IMR-90 (cell line): ENCODE results near the gene MAFG. TPM values are rescaled to one million over a fixed set of nuclear protein-coding genes. Genes with fewer than 3 reads are reported as not detected.

ENCODE experiments used
- ATAC-seq: fragments of 200-7000 bp; cut with Tn5 transposase; 2 replicates; pipeline ENCODE4 v1.9.1; 2020; ENCODE audit warnings: low read depth, mild to moderate bottlenecking, moderate library complexity
- BruUV-seq: library from RNA; stranded (reverse); fragments of 400-500 nt; replicated peaks from 2 replicates; lab custom pipeline; 2021; lab: Mats Ljungman, UMichigan
- CTCF ChIA-PET: fragments of 300-600 bp; formaldehyde crosslinking; extraction: SDS; loops from one replicate; lab custom pipeline; 2021; ENCODE audit warnings: antibody characterized with exemption; lab: Yijun Ruan, JAX
- POLR2A ChIA-PET: fragments of 300-600 bp; sonication (Branson Sonifier 250); formaldehyde crosslinking; loops from one replicate; lab custom pipeline; 2022; ENCODE audit warnings: antibody characterized with exemption; ENCODE audit not compliant: unreplicated experiment; lab: Charles Lee
- DNase-seq: peaks from one replicate; pipeline ENCODE4 v3.0.0; 2013
- H2AFZ ChIP-seq: replicated peaks from 2 replicates; pipeline ENCODE3; 2013; ENCODE audit warnings: low read length, mild to moderate bottlenecking; ENCODE audit not compliant: poor library complexity
- H2AK5ac ChIP-seq: 2 replicates; pipeline ENCODE4 v1.6.1; 2013; ENCODE audit warnings: low read depth, low read length, inconsistent platforms
- H2AK9ac ChIP-seq: replicated peaks from 2 replicates; pipeline ENCODE3; 2013; ENCODE audit warnings: mild to moderate bottlenecking, low read depth, low read length, moderate library complexity; ENCODE audit not compliant: poor library complexity
- H2BK120ac ChIP-seq: 2 replicates; pipeline ENCODE4 v1.6.1; 2013; ENCODE audit warnings: low read depth, low read length, inconsistent platforms
- H2BK15ac ChIP-seq: 3 replicates; pipeline ENCODE4 v1.6.1; 2013; ENCODE audit warnings: low read depth, low read length, inconsistent platforms
- H2BK20ac ChIP-seq: 2 replicates; pipeline ENCODE4 v1.6.1; 2013; ENCODE audit warnings: low read depth, mild to moderate bottlenecking, inconsistent platforms, low read length, moderate library complexity
- H2BK5ac ChIP-seq: 2 replicates; pipeline ENCODE4 v1.6.1; 2013; ENCODE audit warnings: mild to moderate bottlenecking, low read depth, low read length, inconsistent platforms; ENCODE audit not compliant: poor library complexity, severe bottlenecking
- H3K14ac ChIP-seq: replicated peaks from 2 replicates; pipeline ENCODE4 v1.6.1; 2013; ENCODE audit warnings: low read depth, low read length, inconsistent platforms
- H3K18ac ChIP-seq: 2 replicates; pipeline ENCODE4 v1.6.1; 2013; ENCODE audit warnings: low read depth, low read length, control low read depth
- H3K23ac ChIP-seq: 2 replicates; pipeline ENCODE4 v1.6.1; 2013; ENCODE audit warnings: low read depth, low read length, inconsistent platforms
- H3K27ac ChIP-seq: 2 replicates; pipeline ENCODE4 v1.5.1; 2013; ENCODE audit warnings: mild to moderate bottlenecking, control low read depth, low read length; ENCODE audit not compliant: insufficient read depth
- H3K27me3 ChIP-seq: 2 replicates; pipeline ENCODE4 v1.6.1; 2013; ENCODE audit warnings: low read length; ENCODE audit not compliant: control insufficient read depth, insufficient read depth
- H3K36me3 ChIP-seq: 2 replicates; pipeline ENCODE4 v1.6.1; 2013; ENCODE audit warnings: low read length, mixed read lengths; ENCODE audit not compliant: control insufficient read depth, insufficient read depth
- H3K4ac ChIP-seq: 2 replicates; pipeline ENCODE4 v1.6.1; 2013; ENCODE audit warnings: low read depth, low read length, inconsistent platforms
- H3K4me1 ChIP-seq: 2 replicates; pipeline ENCODE4 v1.6.1; 2013; ENCODE audit warnings: low read length, mixed read lengths; ENCODE audit not compliant: control insufficient read depth, insufficient read depth
- H3K4me2 ChIP-seq: 2 replicates; pipeline ENCODE4 v1.6.1; 2013; ENCODE audit warnings: low read depth, mild to moderate bottlenecking, control low read depth, low read length, moderate library complexity
- H3K4me3 ChIP-seq: 2 replicates; pipeline ENCODE4 v1.5.1; 2013; ENCODE audit warnings: low read depth, mild to moderate bottlenecking, control low read depth, low read length, moderate library complexity; ENCODE audit not compliant: insufficient read depth
- H3K56ac ChIP-seq: 2 replicates; pipeline ENCODE4 v1.6.1; 2013; ENCODE audit warnings: low read length, inconsistent platforms; ENCODE audit not compliant: insufficient read depth; ENCODE audit errors: extremely low read depth
- H3K79me1 ChIP-seq, 2 experiments: 2 replicates each; pipeline ENCODE4 v1.6.1; 2013; ENCODE audit warnings: low read length in 2 of 2, inconsistent platforms in 1 of 2, low read depth in 1 of 2
- H3K9ac ChIP-seq: 2 replicates; pipeline ENCODE4 v1.6.1; 2013; ENCODE audit warnings: low read depth, low read length, control low read depth
- H3K9me1 ChIP-seq: 2 replicates; pipeline ENCODE4 v1.6.1; 2013; ENCODE audit warnings: low read length, inconsistent platforms; ENCODE audit not compliant: insufficient read depth
- H3K9me3 ChIP-seq: 2 replicates; pipeline ENCODE4 v1.6.1; 2013; ENCODE audit warnings: low read length; ENCODE audit not compliant: control insufficient read depth, insufficient read depth
- H4K20me1 ChIP-seq: 2 replicates; pipeline ENCODE4 v1.6.1; 2013; ENCODE audit warnings: low read length, inconsistent platforms; ENCODE audit not compliant: insufficient read depth
- H4K5ac ChIP-seq: 2 replicates; pipeline ENCODE4 v1.6.1; 2013; ENCODE audit warnings: mild to moderate bottlenecking, low read depth, low read length, control low read depth
- H4K8ac ChIP-seq, 2 experiments: 2 replicates each; pipeline ENCODE4 v1.6.1; 2013; ENCODE audit warnings: low read depth in 2 of 2, low read length in 2 of 2, control low read depth in 1 of 2, inconsistent platforms in 1 of 2
- H4K91ac ChIP-seq: 2 replicates; pipeline ENCODE4 v1.6.1; 2013; ENCODE audit warnings: low read depth, low read length, inconsistent platforms; ENCODE audit not compliant: insufficient read depth
- CEBPB ChIP-seq: IDR thresholded peaks from 2 replicates; pipeline ENCODE4 v1.6.1; 2012; ENCODE audit warnings: low read depth, low read length, improper control_type of control experiment
- MAZ ChIP-seq: IDR thresholded peaks from 2 replicates; pipeline ENCODE4 v1.6.1; 2012; ENCODE audit warnings: low read depth, mild to moderate bottlenecking, low read length, improper control_type of control experiment, moderate library complexity, borderline replicate concordance
- RAD21 ChIP-seq: IDR thresholded peaks from 2 replicates; pipeline ENCODE4 v1.6.1; 2012; ENCODE audit warnings: low read length, improper control_type of control experiment
- RFX5 ChIP-seq: IDR thresholded peaks from 2 replicates; pipeline ENCODE4 v1.8.0; 2012; ENCODE audit warnings: low read depth, mild to moderate bottlenecking, low read length, moderate library complexity
- WGBS, 2 experiments: methylation state at CpG; one replicate each; pipeline versions ENCODE4 v1.1.5 to v1.1.7; 2013; ENCODE audit warnings: missing lambda C conversion rate in 2 of 2; ENCODE audit not compliant: insufficient read length in 1 of 2; ENCODE audit errors: extremely low coverage in 2 of 2; 5-methylcytosine and 5-hydroxymethylcytosine counted together
- dilution Hi-C: fragments of 300-500 bp; cut with HindIII; formaldehyde crosslinking; loops from one replicate; pipeline ENCODE4 v1.14.3; 2018; ENCODE audit warnings: low sequenced_read_pairs; ENCODE audit not compliant: unreplicated experiment
- in situ Hi-C: fragments of 300-500 bp; cut with MboI; formaldehyde crosslinking; loops from 3 replicates; pipeline ENCODE4 v1.14.3; 2019; ENCODE audit warnings: low sequenced_read_pairs, inconsistent platforms, mixed read lengths
- intact Hi-C: fragments of 100-400 bp; cut with micrococcal nuclease; formaldehyde crosslinking; loops from 2 replicates; pipeline ENCODE4 v1.10.0; 2022
- polyA plus RNA-seq, 3 experiments: library from polyadenylated mRNA; depleted of rRNA; stranded (reverse); fragments of >200 nt; gene quantifications; 2 replicates each; pipeline ENCODE4 v1.2.3, GENCODE V29; 2012; ENCODE audit warnings: low replicate concordance in 1 of 3
- total RNA-seq: library from RNA; depleted of rRNA; stranded (reverse); fragments of >200 nt; gene quantifications from 2 replicates; pipeline ENCODE4 v1.2.3, GENCODE V29; 2012

The MAFG gene
- total and polyA plus RNA-seq, 2 of the 4 experiments (the other 2 are of a cell fraction) = 6.1 to 15.4 TPM

- TF ChIP-seq MAZ (peak; percentile 13; the same call in 1 of the 2 replicates), RFX5 (no peak)
Observed at GRCh38 chr17:81926451-81927151, 934 bp downstream of the MAFG start (continued).

- intact Hi-C loops (no loop called here), in situ Hi-C loops (no loop called here), dilution Hi-C loops (no loop called here)
- POLR2A ChIA-PET = no interaction called here
- Histone ChIP-seq H4K8ac (peak overlapping the region in 1 of 2 experiments; percentile 51; a peak in 1 of 4 replicates), H3K4me3 (peak overlapping the region; percentile 65), H3K27me3 (no peaks in the 10 kb centered on the region), H2BK5ac (peak overlapping the region; percentile 40), H3K18ac (no peak overlapping the region; the same call in 1 of the 2 replicates), H2AK5ac (peak overlapping the region; percentile 97), H3K14ac (peak overlapping the region; percentile 64), H3K27ac (peak overlapping the region; percentile 79), H3K9me1 (peaks cover 21% of the 10 kb centered on the region), H4K91ac (peak overlapping the region; percentile 77), H4K20me1 (peaks cover 51% of the 10 kb centered on the region), H3K56ac (no peak overlapping the region), H4K5ac (peak overlapping the region; percentile 21; the same call in 1 of the 2 replicates), H3K4me2 (peak overlapping the region; percentile 89), H3K79me1 (peaks cover 17 to 58% of the 10 kb centered on the region in 2 experiments; a peak in 3 of 4 replicates), H2AFZ (peak overlapping the region; percentile 71), H3K9ac (peak overlapping the region; percentile 66), H2BK15ac (no peak overlapping the region), H3K9me3 (no peaks in the 10 kb centered on the region), H3K36me3 (peaks cover 13% of the 10 kb centered on the region; the same call in 1 of the 2 replicates), H2AK9ac (peak overlapping the region; percentile 97), H2BK120ac (peak overlapping the region; percentile 37; the same call in 1 of the 2 replicates), H3K23ac (peak overlapping the region; percentile 89), H2BK20ac (no peak overlapping the region), H3K4me1 (peaks cover 37% of the 10 kb centered on the region), H3K4ac (peak overlapping the region; percentile 92)
- no peak for TF ChIP-seq RAD21
- no peak for TF ChIP-seq CEBPB
- no peak for DNase-seq
- BruUV-seq = no TSS peak
- 86% methylated on average over 4 of the region's 10 CpGs; no CpG with 5 or more reads in 1 of the 2 experiments for WGBS, 2 experiments
- no peak for ATAC-seq
- CTCF ChIA-PET = no interaction called here
Observed at GRCh38 chr17:81925860-81926450, 1.6 kb downstream of the MAFG start.
